HUES6 (cell line): ENCODE measurements around the gene DPEP3.

ENCODE experiments used
- H3K27ac ChIP-seq: 2 replicates; pipeline ENCODE4 v1.7.0; 2013; ENCODE audit warnings: low read depth, mild to moderate bottlenecking, low read length, inconsistent platforms
- H3K27me3 ChIP-seq: 2 replicates; pipeline ENCODE4 v1.6.1; 2013; ENCODE audit warnings: low read length; ENCODE audit not compliant: control insufficient read depth, insufficient read depth
- H3K36me3 ChIP-seq: 2 replicates; pipeline ENCODE4 v1.6.1; 2013; ENCODE audit warnings: low read length; ENCODE audit not compliant: control insufficient read depth, insufficient read depth
- H3K4me1 ChIP-seq: 2 replicates; pipeline ENCODE4 v1.6.1; 2013; ENCODE audit warnings: low read length; ENCODE audit not compliant: control insufficient read depth, insufficient read depth
- H3K4me3 ChIP-seq: 2 replicates; pipeline ENCODE4 v1.5.1; 2013; ENCODE audit warnings: low read depth, low read length
- H3K9ac ChIP-seq: one replicate; pipeline ENCODE4 v1.6.1; 2013; ENCODE audit warnings: mild to moderate bottlenecking, low read length
- H3K9me3 ChIP-seq: 2 replicates; pipeline ENCODE4 v1.6.1; 2013; ENCODE audit warnings: low read depth, low read length; ENCODE audit not compliant: control insufficient read depth, insufficient read depth

DPEP3 gene

GRCh38 chr16:67993207-67994039 lies 13.1 kb upstream of the DPEP3 start:
- Histone ChIP-seq H3K9me3 (no peaks in the 10 kb centered on the region), H3K36me3 (no peaks in the 10 kb centered on the region), H3K27me3 (peaks cover 11% of the 10 kb centered on the region), H3K9ac (no peak overlapping the region), H3K4me3 (no peak overlapping the region), H3K4me1 (0 out of 2 replicates have a peak, but pooled peaks cover 3% of the 10 kb centered on the region), H3K27ac (no peak overlapping the region)

- Histone ChIP-seq H3K4me3 (no peak overlapping the region), H3K36me3 (no peaks in the 10 kb centered on the region), H3K9ac (no peak overlapping the region), H3K4me1 (0 out of 2 replicates have a peak, but pooled peaks cover 3% of the 10 kb centered on the region), H3K27me3 (peaks cover 11% of the 10 kb centered on the region), H3K27ac (no peak overlapping the region), H3K9me3 (no peaks in the 10 kb centered on the region)
These were observed 12.4 kb upstream of the DPEP3 start for GRCh38 chr16:67992661-67993206.

DNA sequence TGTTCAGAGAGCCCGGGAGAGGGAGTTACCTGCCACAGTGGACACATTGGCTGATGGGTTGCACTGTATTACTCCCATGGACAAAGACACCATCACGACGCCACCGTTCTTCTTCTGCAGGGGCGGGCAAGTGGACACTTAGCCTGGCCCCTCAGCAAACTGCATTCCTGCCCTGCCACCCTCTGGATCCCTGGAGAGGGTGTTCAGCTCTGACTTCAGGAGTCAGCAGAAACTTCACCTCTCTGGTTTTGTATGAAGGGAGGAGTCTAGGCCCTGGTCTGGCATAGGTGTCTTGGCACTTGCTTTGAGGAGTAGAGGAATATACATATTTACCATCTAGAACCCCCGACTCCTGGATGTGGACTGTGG lies 9.7 kb upstream of the DPEP3 start:
- Histone ChIP-seq H3K9ac (no peak overlapping the region), H3K36me3 (no peaks in the 10 kb centered on the region), H3K9me3 (no peaks in the 10 kb centered on the region), H3K27ac (no peak overlapping the region), H3K4me1 (0 out of 2 replicates have a peak, but pooled peaks cover 3% of the 10 kb centered on the region), H3K27me3 (peaks cover 11% of the 10 kb centered on the region), H3K4me3 (no peak overlapping the region)

GRCh38 chr16:67989322-67990017 lies 9.2 kb upstream of the DPEP3 start:
- Histone ChIP-seq H3K9ac (no peak overlapping the region), H3K4me1 (0 out of 2 replicates have a peak, but pooled peaks cover 3% of the 10 kb centered on the region), H3K9me3 (no peaks in the 10 kb centered on the region), H3K36me3 (no peaks in the 10 kb centered on the region), H3K27ac (no peak overlapping the region), H3K27me3 (peaks cover 11% of the 10 kb centered on the region), H3K4me3 (no peak overlapping the region)

DNA sequence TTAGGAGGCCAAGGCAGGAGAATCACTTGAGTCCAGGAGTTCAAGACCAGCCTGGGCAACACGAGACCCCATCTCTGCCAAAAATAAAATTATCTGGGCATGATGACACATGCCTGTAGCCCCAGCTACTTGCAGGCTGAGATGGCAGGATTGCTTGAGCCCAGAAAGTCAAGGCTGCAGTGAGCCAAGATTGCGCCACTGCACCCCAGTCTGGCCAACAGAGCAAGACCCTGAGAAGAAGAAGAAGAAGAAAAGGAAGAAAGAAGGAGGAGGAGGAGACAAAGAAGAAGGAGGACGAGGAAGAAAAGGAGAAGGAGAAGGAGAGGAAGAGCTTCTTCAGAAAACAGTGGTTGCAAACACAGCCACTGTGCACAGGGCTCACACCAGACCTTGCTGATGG lies 8.4 kb upstream of the DPEP3 start:
- H3K4me1 ChIP-seq = peaks cover 3% of the 10 kb centered on the region; the same call in 1 of the 2 replicates
- H3K27me3 ChIP-seq = peaks cover 11% of the 10 kb centered on the region
- H3K27ac ChIP-seq = no peak overlapping the region
- H3K4me3 ChIP-seq = no peak overlapping the region
- no peaks in the 10 kb centered on the region for H3K9me3 ChIP-seq
- no peak overlapping the region for H3K9ac ChIP-seq
- H3K36me3 ChIP-seq = no peaks in the 10 kb centered on the region

DNA sequence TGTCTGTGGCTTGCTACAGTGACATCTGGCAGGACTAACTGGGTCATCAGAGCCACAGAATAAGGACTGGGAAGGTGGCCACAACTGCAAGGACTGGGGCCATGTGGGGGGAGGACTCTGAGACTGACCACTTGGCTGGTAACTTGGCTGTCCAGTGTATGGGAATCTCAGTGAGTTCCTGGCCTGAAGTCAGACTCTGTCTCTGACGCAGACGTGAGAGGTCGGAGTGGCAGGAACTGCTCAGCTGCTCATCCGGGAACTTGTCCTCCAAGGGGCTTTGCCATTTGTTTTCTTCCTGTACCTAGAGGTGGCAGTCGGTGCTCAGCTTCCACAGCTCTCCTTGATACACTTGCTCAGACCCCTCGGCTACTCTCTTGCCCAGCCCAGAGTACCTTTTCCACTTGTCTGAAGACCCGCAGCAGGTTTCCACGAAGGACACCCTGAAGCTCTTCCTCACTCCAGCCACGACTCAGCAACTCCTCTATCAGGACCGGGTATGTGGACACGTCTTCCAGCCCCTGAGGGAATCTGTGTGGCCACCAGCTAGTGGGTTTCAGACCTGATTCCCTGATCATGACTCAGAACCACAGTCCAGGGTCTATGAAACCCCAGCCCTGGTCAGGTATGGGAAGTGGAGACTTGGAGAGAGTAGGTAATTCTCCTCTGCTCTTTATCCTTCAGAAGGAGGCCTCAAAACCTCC lies 7.3 kb upstream of the DPEP3 start:
- no peak overlapping the region for H3K9ac ChIP-seq
- H3K4me1 ChIP-seq = peaks cover 5% of the 10 kb centered on the region; the same call in 1 of the 2 replicates

DNA sequence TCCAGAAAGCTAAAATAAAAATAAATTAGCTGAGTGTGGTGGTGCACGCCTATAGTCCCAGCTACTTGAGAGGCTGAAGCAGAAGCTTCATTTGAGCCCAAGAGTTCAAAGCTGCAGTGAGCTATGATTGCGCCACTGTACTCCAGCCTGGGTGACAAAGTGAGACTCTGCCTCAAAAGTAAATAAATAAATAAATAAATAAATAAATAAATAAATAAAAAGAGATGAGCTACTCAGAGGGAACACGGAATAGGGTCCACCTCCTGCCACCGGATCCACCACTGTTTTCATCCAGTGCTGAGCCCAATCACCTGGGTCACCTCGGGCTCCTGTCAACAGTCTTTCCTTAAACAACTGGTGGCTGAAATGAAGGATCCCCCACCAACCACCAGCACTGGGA lies 6.7 kb upstream of the DPEP3 start:
- H3K9ac ChIP-seq = no peak overlapping the region
- no peak overlapping the region for H3K4me3 ChIP-seq
- no peaks in the 10 kb centered on the region for H3K27me3 ChIP-seq
- H3K4me1 ChIP-seq = peaks cover 5% of the 10 kb centered on the region; the same call in 1 of the 2 replicates
- no peaks in the 10 kb centered on the region for H3K9me3 ChIP-seq
- H3K27ac ChIP-seq = no peak overlapping the region
- no peaks in the 10 kb centered on the region for H3K36me3 ChIP-seq

More for the DNA sequence above, 7.3 kb upstream of the DPEP3 start:
- peaks cover 6% of the 10 kb centered on the region for H3K27me3 ChIP-seq
- no peak overlapping the region for H3K4me3 ChIP-seq
- no peaks in the 10 kb centered on the region for H3K9me3 ChIP-seq
- H3K27ac ChIP-seq = no peak overlapping the region
- no peaks in the 10 kb centered on the region for H3K36me3 ChIP-seq

DNA sequence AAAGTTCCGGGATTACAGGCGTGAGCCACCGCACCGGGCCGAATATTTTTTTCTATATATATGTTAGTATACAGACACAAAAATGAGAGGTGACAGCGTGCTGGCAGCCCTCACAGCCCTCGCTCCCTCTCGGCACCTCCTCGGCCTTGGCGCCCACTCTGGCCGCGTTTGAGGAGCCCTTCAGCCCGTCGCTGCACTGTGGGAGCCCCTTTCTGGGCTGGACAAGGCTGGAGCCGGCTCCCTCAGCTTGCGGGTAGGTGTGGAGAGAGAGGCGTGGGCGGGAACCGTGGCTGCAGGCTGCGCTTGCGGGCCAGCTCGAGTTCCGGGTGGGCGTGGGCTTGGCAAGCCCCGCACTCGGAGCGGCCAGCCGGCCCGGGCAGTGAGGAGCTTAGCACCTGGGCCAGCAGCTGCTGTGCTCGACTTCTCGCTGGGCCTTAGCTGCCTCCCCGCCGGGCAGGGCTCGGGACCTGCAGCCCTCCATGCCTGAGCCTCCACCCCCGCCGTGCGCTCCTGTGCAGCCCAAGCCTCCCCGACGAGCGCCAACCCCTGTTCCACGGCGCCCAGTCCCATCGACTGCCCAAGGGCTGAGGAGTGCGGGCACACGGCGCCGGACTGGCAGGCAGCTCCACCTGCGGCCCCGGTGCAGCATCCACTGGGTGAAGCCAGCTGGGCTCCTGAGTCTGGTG lies 1.9 kb upstream of the DPEP3 start:
- Histone ChIP-seq H3K4me1 (peaks cover 5% of the 10 kb centered on the region; the same call in 1 of the 2 replicates), H3K27ac (no peak overlapping the region), H3K27me3 (peaks cover under 1% of the 10 kb centered on the region; the same call in 1 of the 2 replicates), H3K36me3 (no peaks in the 10 kb centered on the region), H3K9me3 (no peaks in the 10 kb centered on the region), H3K9ac (no peak overlapping the region), H3K4me3 (no peak overlapping the region)

GRCh38 chr16:67977469-67978227 lies 2.7 kb downstream of the DPEP3 start:
- H3K4me1 ChIP-seq = no peaks in the 10 kb centered on the region
- H3K36me3 ChIP-seq = no peaks in the 10 kb centered on the region
- no peak overlapping the region for H3K9ac ChIP-seq
- no peaks in the 10 kb centered on the region for H3K9me3 ChIP-seq
- H3K27me3 ChIP-seq = peaks cover 4% of the 10 kb centered on the region; the same call in 1 of the 2 replicates
- H3K4me3 ChIP-seq = no peak overlapping the region
- no peak overlapping the region for H3K27ac ChIP-seq

GRCh38 chr16:67977005-67977404 lies 3.3 kb downstream of the DPEP3 start:
- H3K36me3 ChIP-seq = no peaks in the 10 kb centered on the region
- no peaks in the 10 kb centered on the region for H3K4me1 ChIP-seq
- H3K9me3 ChIP-seq = no peaks in the 10 kb centered on the region
- H3K27me3 ChIP-seq = peaks cover 4% of the 10 kb centered on the region; the same call in 1 of the 2 replicates
- no peak overlapping the region for H3K9ac ChIP-seq
- no peak overlapping the region for H3K27ac ChIP-seq
- H3K4me3 ChIP-seq = no peak overlapping the region
